Uterus (tissue), 2 donors: ENCODE results near the gene RGS7.

Source experiments
- CTCF ChIP-seq, 4 experiments: fragments of 200-600 bp in 2 of 4; fragments of 450-650 bp in 2 of 4; sonication (generic) in 2 of 4; IDR thresholded peaks; one replicate each; pipeline ENCODE4 v1.5.1; 2016 to 2019; ENCODE audit warnings: antibody characterized with exemption in 4 of 4, mild to moderate bottlenecking in 2 of 4, moderate library complexity in 1 of 4
- POLR2A ChIP-seq, 2 donors: fragments of 450-650 bp; IDR thresholded peaks; one replicate each; pipeline ENCODE4 v1.6.1; 2016; ENCODE audit warnings: antibody characterized with exemption in 2 of 2, mild to moderate bottlenecking in 1 of 2, moderate library complexity in 1 of 2

- TF ChIP-seq POLR2A (IDR thresholded peaks at IDR 0.05) (no peak), CTCF (IDR thresholded peaks at IDR 0.05) (no peak)
Measured at GRCh38 chr1:241068359-241068758, 288.6 kb downstream of the RGS7 start.
